Calu3 (cell line): ENCODE results near the gene PCSK4. TPM values are rescaled to one million over a fixed set of nuclear protein-coding genes. Genes with fewer than 3 reads are reported as not detected.

Source experiments
- BruUV-seq: library from RNA; stranded (reverse); fragments of 400-500 nt; replicated peaks from 2 replicates; lab custom pipeline; 2021; lab: Mats Ljungman, UMichigan
- CTCF ChIA-PET: fragments of 300-600 bp; sonication (Branson Sonifier 250); formaldehyde crosslinking; loops from one replicate; lab custom pipeline; 2022; ENCODE audit warnings: antibody characterized with exemption; lab: Charles Lee
- DNase-seq: peaks from one replicate; pipeline ENCODE4 v3.0.0; 2022
- H3K27ac Mint-ChIP-seq: one replicate; pipeline ENCODE4 v1.8.0; 2022; ENCODE audit warnings: mixed read lengths; ENCODE audit not compliant: unreplicated experiment
- H3K27me3 Mint-ChIP-seq: one replicate; pipeline ENCODE4 v1.8.0; 2022; ENCODE audit warnings: mixed read lengths; ENCODE audit not compliant: unreplicated experiment
- H3K36me3 Mint-ChIP-seq: one replicate; pipeline ENCODE4 v1.8.0; 2022; ENCODE audit warnings: mild to moderate bottlenecking, moderate library complexity, mixed read lengths; ENCODE audit not compliant: insufficient read depth, unreplicated experiment
- H3K4me1 Mint-ChIP-seq: one replicate; pipeline ENCODE4 v1.8.0; 2022; ENCODE audit warnings: mild to moderate bottlenecking, low read depth, mixed read lengths; ENCODE audit not compliant: unreplicated experiment
- H3K4me3 Mint-ChIP-seq: one replicate; pipeline ENCODE4 v1.8.0; 2022; ENCODE audit warnings: mild to moderate bottlenecking, low read depth, moderate library complexity, mixed read lengths; ENCODE audit not compliant: unreplicated experiment
- H3K9me3 Mint-ChIP-seq: one replicate; pipeline ENCODE4 v1.8.0; 2022; ENCODE audit warnings: low read depth, mixed read lengths; ENCODE audit not compliant: unreplicated experiment
- CTCF ChIP-seq: fragments of 200-600 bp; IDR thresholded peaks from one replicate; pipeline ENCODE4 v1.8.0; 2022; ENCODE audit warnings: antibody characterized with exemption; ENCODE audit not compliant: unreplicated experiment
- intact Hi-C: fragments of 100-400 bp; cut with micrococcal nuclease; formaldehyde crosslinking; loops from one replicate; pipeline ENCODE4 v1.10.0; 2022; ENCODE audit not compliant: unreplicated experiment
- total RNA-seq: library from RNA; stranded (reverse); gene quantifications from 2 replicates; pipeline ENCODE4 v1.2.3, GENCODE V29; 2022

Gene PCSK4
- total RNA-seq, 1 experiment from 2014 or later, result 5.5 TPM

- DNase-seq, result no peak
- Mint-ChIP-seq H3K36me3 (peaks cover 25% of the 10 kb centered on the region), H3K27me3 (peaks cover 65% of the 10 kb centered on the region), H3K4me3 (no peak overlapping the region), H3K4me1 (no peaks in the 10 kb centered on the region), H3K27ac (no peak overlapping the region), H3K9me3 (no peaks in the 10 kb centered on the region)
- intact Hi-C loops, result no loop called here
- no TSS peak for BruUV-seq
- CTCF ChIA-PET, result no interaction called here
- no peak for TF ChIP-seq CTCF
These were observed 33.0 kb downstream of the PCSK4 start for GRCh38 chr19:1457031-1457739.

- Mint-ChIP-seq H3K27me3 (peaks cover 74% of the 10 kb centered on the region), H3K9me3 (no peaks in the 10 kb centered on the region), H3K27ac (peak overlapping the region; percentile 76), H3K4me3 (peak overlapping the region; percentile 30), H3K36me3 (peaks cover 25% of the 10 kb centered on the region), H3K4me1 (no peaks in the 10 kb centered on the region)
- DNase-seq, result no peak
- CTCF ChIA-PET, result no interaction called here
- BruUV-seq, result no TSS peak
- intact Hi-C loops, result no loop called here
- no peak for TF ChIP-seq CTCF
These were observed 33.8 kb downstream of the PCSK4 start for GRCh38 chr19:1456121-1456900.

- CTCF ChIA-PET, result interaction anchor here (0.7 kb wide), 1 partner anchor 547 kb away, joined by 3 read pairs; no protein-coding TSS in a partner anchor
- Mint-ChIP-seq H3K36me3 (peaks cover 25% of the 10 kb centered on the region), H3K27ac (peak overlapping the region; percentile 76), H3K27me3 (peaks cover 82% of the 10 kb centered on the region), H3K4me1 (no peaks in the 10 kb centered on the region), H3K9me3 (no peaks in the 10 kb centered on the region), H3K4me3 (peak overlapping the region; percentile 30)
- TF ChIP-seq CTCF, result no peak
- intact Hi-C loops, result no loop called here
- DNase-seq, result peak; percentile 66
- BruUV-seq, result no TSS peak
These were observed 34.6 kb downstream of the PCSK4 start for GRCh38 chr19:1455336-1456120.

GRCh38 chr19:1455002-1455335, 35.2 kb downstream of the PCSK4 start:
- DNase-seq, result no peak
- CTCF ChIA-PET, result interaction anchor here (0.7 to 0.9 kb wide), 3 partner anchors 10 to 547 kb away, joined by 3 read pairs; no protein-coding TSS in a partner anchor
- intact Hi-C loops, result no loop called here
- Mint-ChIP-seq H3K36me3 (peaks cover 25% of the 10 kb centered on the region), H3K27ac (no peak overlapping the region), H3K9me3 (no peaks in the 10 kb centered on the region), H3K27me3 (peaks cover 86% of the 10 kb centered on the region), H3K4me3 (no peak overlapping the region), H3K4me1 (no peaks in the 10 kb centered on the region)
- no TSS peak for BruUV-seq
- TF ChIP-seq CTCF, result no peak
